GM18499 (cell line): ENCODE data around the gene SV2C.
"Not testable (repeated sequence)": the region's sequence is repeated elsewhere in the genome, so short reads cannot be mapped to it uniquely, and the experiment has no call there.

Source experiments
- ATAC-seq: cut with Tn5 transposase; IDR thresholded peaks from one replicate; pipeline ENCODE4 v1.9.1; 2021; ENCODE audit warnings: moderate number of reproducible peaks; ENCODE audit not compliant: insufficient read depth, unreplicated experiment

The SV2C gene

GRCh38 chr5:76236684-76237083 lies 153.5 kb downstream of the SV2C start:
- no peak for ATAC-seq

- ATAC-seq: no peak
Observed at GRCh38 chr5:76240336-76240735, 157.2 kb downstream of the SV2C start.

- ATAC-seq: not testable (repeated sequence)
Observed at GRCh38 chr5:76242155-76242554, 159.0 kb downstream of the SV2C start.

- ATAC-seq: no peak
Observed at GRCh38 chr5:76245590-76245989, 162.4 kb downstream of the SV2C start.

- no peak for ATAC-seq
Observed at GRCh38 chr5:76249621-76250020, 166.4 kb downstream of the SV2C start.

- no peak for ATAC-seq
Observed at GRCh38 chr5:76250463-76250862, 167.3 kb downstream of the SV2C start.

GRCh38 chr5:76251656-76252055 lies 168.5 kb downstream of the SV2C start:
- ATAC-seq: no peak

- ATAC-seq: no peak
Observed at GRCh38 chr5:76252437-76252836, 169.3 kb downstream of the SV2C start.

- ATAC-seq: no peak
Observed at GRCh38 chr5:76256116-76256889, 173.1 kb downstream of the SV2C start.

GRCh38 chr5:76257225-76257833 lies 174.1 kb downstream of the SV2C start:
- ATAC-seq: no peak

- no peak for ATAC-seq
Observed at GRCh38 chr5:76257897-76258296, 174.7 kb downstream of the SV2C start.

- no peak for ATAC-seq
Observed at GRCh38 chr5:76264681-76265080, 181.5 kb downstream of the SV2C start.

GRCh38 chr5:76269259-76269931 lies 186.2 kb downstream of the SV2C start:
- no peak for ATAC-seq

- ATAC-seq: no peak
Observed at GRCh38 chr5:76269932-76270610, 186.9 kb downstream of the SV2C start.

- no peak for ATAC-seq
Observed at GRCh38 chr5:76271836-76272235, 188.7 kb downstream of the SV2C start.

- ATAC-seq: no peak
Observed at GRCh38 chr5:76273206-76273885, 190.2 kb downstream of the SV2C start.

- ATAC-seq: no peak
Observed at GRCh38 chr5:76274571-76274970, 191.4 kb downstream of the SV2C start.

GRCh38 chr5:76277736-76278135 lies 194.6 kb downstream of the SV2C start:
- ATAC-seq: no peak

- no peak for ATAC-seq
Observed at GRCh38 chr5:76278261-76278789, 195.1 kb downstream of the SV2C start.

GRCh38 chr5:76280494-76280893 lies 197.3 kb downstream of the SV2C start:
- no peak for ATAC-seq
